ENCODE data around the gene KPNA6. TPM values are rescaled to one million over a fixed set of nuclear protein-coding genes. Genes with fewer than 3 reads are reported as not detected.

The KPNA6 gene
- total and polyA plus RNA-seq, 2 of the 13 experiments (the other 11 are each of a cell fraction or from before 2014, with no cell fraction given), result 22.0 to 47.5 TPM

GRCh38 chr1:32107742-32108661 lies at the start of gene KPNA6 (continued):
- 0 out of 4 replicates have a peak, but pooled peaks of 1 of the 2 experiments have one; percentile 7 for TF ChIP-seq MAFK (conservative IDR thresholded peaks at IDR 0.05 in 1 of 2, IDR thresholded peaks at IDR 0.05 in 1 of 2; ENCODE audit: low read length in 2 of 2)
- peak; percentile 28 for TF ChIP-seq ZNF768 (CRISPR knock-in tag; IDR thresholded peaks at IDR 0.05)
- no peak for TF ChIP-seq ZNF512 (CRISPR knock-in tag; IDR thresholded peaks at IDR 0.05)
- peak; percentile 91 for TF ChIP-seq KDM2A (CRISPR knock-in tag; IDR thresholded peaks at IDR 0.05; ENCODE audit: borderline replicate concordance, low read depth)
- peak; percentile 13 for TF ChIP-seq CBX1 (IDR thresholded peaks at IDR 0.05; ENCODE audit: low read depth)
- 0 out of 2 replicates have a peak, but pooled peaks have one; percentile 63 for TF ChIP-seq AHR (CRISPR knock-in tag; IDR thresholded peaks at IDR 0.05)
- TF ChIP-seq TBX3 (IDR thresholded peaks at IDR 0.05; ENCODE audit: borderline replicate concordance), result no peak
- 0 out of 2 replicates have a peak, but pooled peaks have one; percentile 55 for TF ChIP-seq ZNF121 (CRISPR knock-in tag; IDR thresholded peaks at IDR 0.05)
- TF ChIP-seq HNF4G (IDR thresholded peaks at IDR 0.05; ENCODE audit: borderline replicate concordance, low read depth, low read length), result no peak
- TF ChIP-seq HNF4G (CRISPR knock-in tag; IDR thresholded peaks at IDR 0.05; ENCODE audit: borderline replicate concordance, low read depth), result no peak
- peak; percentile 54; the same call in 1 of the 2 replicates for TF ChIP-seq KDM3A (CRISPR knock-in tag; IDR thresholded peaks at IDR 0.05; ENCODE audit: low read depth)
- TF ChIP-seq, protein P1, sequence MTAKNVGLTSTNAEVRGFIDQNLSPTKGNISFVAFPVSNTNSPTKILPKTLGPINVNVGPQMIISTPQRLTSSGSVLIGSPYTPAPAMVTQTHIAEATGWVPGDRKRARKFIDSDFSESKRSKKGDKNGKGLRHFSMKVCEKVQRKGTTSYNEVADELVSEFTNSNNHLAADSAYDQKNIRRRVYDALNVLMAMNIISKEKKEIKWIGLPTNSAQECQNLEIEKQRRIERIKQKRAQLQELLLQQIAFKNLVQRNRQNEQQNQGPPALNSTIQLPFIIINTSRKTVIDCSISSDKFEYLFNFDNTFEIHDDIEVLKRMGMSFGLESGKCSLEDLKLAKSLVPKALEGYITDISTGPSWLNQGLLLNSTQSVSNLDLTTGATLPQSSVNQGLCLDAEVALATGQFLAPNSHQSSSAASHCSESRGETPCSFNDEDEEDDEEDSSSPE (CRISPR knock-in tag; IDR thresholded peaks at IDR 0.05), result peak; percentile 56; the same call in 1 of the 2 replicates
- TF ChIP-seq ZNF576 (CRISPR knock-in tag; IDR thresholded peaks at IDR 0.05), result no peak
- TF ChIP-seq PRDM15 (CRISPR knock-in tag; IDR thresholded peaks at IDR 0.05), result 0 out of 2 replicates have a peak, but pooled peaks have one; percentile 11
- TF ChIP-seq ZNF589 (CRISPR knock-in tag; conservative IDR thresholded peaks at IDR 0.05), result no peak
- TF ChIP-seq ZNF619 (CRISPR knock-in tag; IDR thresholded peaks at IDR 0.05), result no peak
- TF ChIP-seq, protein P2, sequence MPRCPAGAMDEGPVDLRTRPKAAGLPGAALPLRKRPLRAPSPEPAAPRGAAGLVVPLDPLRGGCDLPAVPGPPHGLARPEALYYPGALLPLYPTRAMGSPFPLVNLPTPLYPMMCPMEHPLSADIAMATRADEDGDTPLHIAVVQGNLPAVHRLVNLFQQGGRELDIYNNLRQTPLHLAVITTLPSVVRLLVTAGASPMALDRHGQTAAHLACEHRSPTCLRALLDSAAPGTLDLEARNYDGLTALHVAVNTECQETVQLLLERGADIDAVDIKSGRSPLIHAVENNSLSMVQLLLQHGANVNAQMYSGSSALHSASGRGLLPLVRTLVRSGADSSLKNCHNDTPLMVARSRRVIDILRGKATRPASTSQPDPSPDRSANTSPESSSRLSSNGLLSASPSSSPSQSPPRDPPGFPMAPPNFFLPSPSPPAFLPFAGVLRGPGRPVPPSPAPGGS (CRISPR knock-in tag; IDR thresholded peaks at IDR 0.05), result peak; percentile 66; the same call in 1 of the 2 replicates
- peak; percentile 66; the same call in 1 of the 2 replicates for TF ChIP-seq ZSCAN30 (CRISPR knock-in tag; IDR thresholded peaks at IDR 0.05)
- peak; percentile 46 for TF ChIP-seq HNRNPLL (IDR thresholded peaks at IDR 0.05; ENCODE audit: low read depth, low read length, poor library complexity, severe bottlenecking)
